Neuronal stem cell (in vitro differentiated cells): Measurements from ENCODE around the gene SLC2A6.

Experiments
- DNase-seq: peaks from one replicate; pipeline ENCODE4 v3.0.0-alpha.2; 2013; ENCODE audit warnings: low spot score
- H2AFZ ChIP-seq: one replicate; pipeline ENCODE4 v1.6.1; 2013; ENCODE audit warnings: mild to moderate bottlenecking, low read length, inconsistent platforms
- H2AK5ac ChIP-seq: 2 replicates; pipeline ENCODE4 v1.6.1; 2013; ENCODE audit warnings: low read depth, mild to moderate bottlenecking, inconsistent platforms, low read length, moderate library complexity, mixed read lengths
- H2BK120ac ChIP-seq: 2 replicates; pipeline ENCODE4 v1.6.1; 2013; ENCODE audit warnings: low read depth, mild to moderate bottlenecking, inconsistent platforms, low read length, moderate library complexity, mixed read lengths
- H2BK12ac ChIP-seq: one replicate; pipeline ENCODE4 v1.6.1; 2013; ENCODE audit warnings: low read length, inconsistent platforms
- H2BK15ac ChIP-seq: 2 replicates; pipeline ENCODE4 v1.6.1; 2013; ENCODE audit warnings: mild to moderate bottlenecking, low read length, inconsistent platforms, mixed read lengths
- H2BK5ac ChIP-seq: one replicate; pipeline ENCODE4 v1.6.1; 2013; ENCODE audit warnings: inconsistent platforms, mild to moderate bottlenecking, low read length, moderate library complexity
- H3K14ac ChIP-seq: one replicate; pipeline ENCODE4 v1.6.1; 2013; ENCODE audit warnings: low read length, inconsistent platforms
- H3K18ac ChIP-seq: 2 replicates; pipeline ENCODE4 v1.6.1; 2013; ENCODE audit warnings: low read length, inconsistent platforms
- H3K23ac ChIP-seq: 2 replicates; pipeline ENCODE4 v1.6.1; 2013; ENCODE audit warnings: low read depth, mild to moderate bottlenecking, mixed read lengths, low read length, inconsistent platforms; ENCODE audit not compliant: poor library complexity
- H3K27ac ChIP-seq: replicated peaks from 3 replicates; pipeline ENCODE4 v1.5.1; 2013; ENCODE audit warnings: low read length, inconsistent platforms
- H3K27me3 ChIP-seq, 3 experiments: 2 replicates each; pipeline ENCODE4 v1.6.1; 2013; ENCODE audit warnings: low read length in 3 of 3, mild to moderate bottlenecking in 2 of 3, inconsistent platforms in 1 of 3, low read depth in 1 of 3, mixed read lengths in 1 of 3, moderate library complexity in 1 of 3; ENCODE audit not compliant: control insufficient read depth in 3 of 3, insufficient read depth in 3 of 3
- H3K36me3 ChIP-seq, 2 donors: replicated peaks in 1 of 2; 2 replicates each; pipeline ENCODE4 v1.6.1; 2013; ENCODE audit warnings: low read length in 2 of 2; ENCODE audit not compliant: control insufficient read depth in 2 of 2, insufficient read depth in 2 of 2
- H3K4ac ChIP-seq: 2 replicates; pipeline ENCODE4 v1.6.1; 2013; ENCODE audit warnings: inconsistent platforms, mild to moderate bottlenecking, low read length, moderate library complexity
- H3K4me1 ChIP-seq, 2 donors: 1 replicate in 1 of 2; 2 replicates in 1 of 2; pipeline ENCODE4 v1.6.1; 2013; ENCODE audit warnings: low read length in 2 of 2, low read depth in 1 of 2; ENCODE audit not compliant: control insufficient read depth in 2 of 2, insufficient read depth in 1 of 2
- H3K4me2 ChIP-seq: one replicate; pipeline ENCODE4 v1.6.1; 2013; ENCODE audit warnings: mild to moderate bottlenecking, low read length, inconsistent platforms; ENCODE audit not compliant: insufficient read depth, poor library complexity, severe bottlenecking
- H3K4me3 ChIP-seq, 2 donors: 2 replicates each; pipeline ENCODE4 v1.5.1; 2013; ENCODE audit warnings: low read length in 2 of 2, mild to moderate bottlenecking in 2 of 2, inconsistent platforms in 1 of 2, moderate library complexity in 1 of 2
- H3K79me1 ChIP-seq: one replicate; pipeline ENCODE4 v1.6.1; 2013; ENCODE audit warnings: low read depth, mild to moderate bottlenecking, inconsistent platforms, low read length, moderate library complexity
- H3K9ac ChIP-seq: one replicate; pipeline ENCODE4 v1.6.1; 2013; ENCODE audit warnings: mild to moderate bottlenecking, low read depth, low read length, inconsistent platforms; ENCODE audit not compliant: poor library complexity
- H3K9me3 ChIP-seq, 2 donors: replicated peaks in 1 of 2; 2 replicates each; pipeline versions ENCODE3 to v1.6.1; 2013; ENCODE audit warnings: low read length in 2 of 2, mild to moderate bottlenecking in 2 of 2, inconsistent platforms in 1 of 2, low read depth in 1 of 2, mixed read lengths in 1 of 2, moderate library complexity in 1 of 2; ENCODE audit not compliant: control insufficient read depth in 2 of 2, insufficient read depth in 1 of 2
- H4K8ac ChIP-seq: one replicate; pipeline ENCODE4 v1.6.1; 2013; ENCODE audit warnings: low read depth, mild to moderate bottlenecking, inconsistent platforms, low read length, moderate library complexity
- H4K91ac ChIP-seq: one replicate; pipeline ENCODE4 v1.6.1; 2013; ENCODE audit warnings: low read length, low read depth, mild to moderate bottlenecking, inconsistent platforms; ENCODE audit not compliant: poor library complexity
- WGBS, 2 donors: extraction: QIAGEN DNeasy Blood & Tissue Kit; methylation state at CpG; one replicate each; pipeline ENCODE4 v1.1.7; 2013; ENCODE audit warnings: missing lambda C conversion rate in 2 of 2, mixed read lengths in 1 of 2; ENCODE audit not compliant: insufficient read length in 2 of 2, insufficient replicate concordance in 1 of 2; ENCODE audit errors: extremely low coverage in 2 of 2; 5-methylcytosine and 5-hydroxymethylcytosine counted together

The SLC2A6 gene

GRCh38 chr9:133457233-133457632 is 21.7 kb downstream of the SLC2A6 start:
- Histone ChIP-seq H3K9me3 (no peaks in the 10 kb centered on the region), H3K79me1 (peaks cover 12% of the 10 kb centered on the region), H3K18ac (peak overlapping the region; percentile 71), H2BK120ac (no peak overlapping the region), H3K27ac (no peak overlapping the region), H3K9ac (no peak overlapping the region), H3K23ac (no peak overlapping the region), H3K4me2 (no peak overlapping the region), H3K27me3 (peaks cover 0 to 2% (median 0%) of the 10 kb centered on the region in 3 experiments), H2BK15ac (no peak overlapping the region), H3K36me3 (peaks cover 0 to 2% of the 10 kb centered on the region in 2 donors), H3K4ac (no peak overlapping the region), H2BK5ac (peak overlapping the region; percentile 75), H2AFZ (no peak overlapping the region), H4K8ac (no peak overlapping the region), H4K91ac (no peak overlapping the region), H2BK12ac (no peak overlapping the region), H3K4me1 (peaks cover 10 to 18% of the 10 kb centered on the region in 2 donors), H2AK5ac (no peak overlapping the region), H3K4me3 (no peak overlapping the region), H3K14ac (no peak overlapping the region)
- no CpG with 5 or more reads among the region's 13 CpGs for WGBS, 2 donors
- no peak for DNase-seq

- peak overlapping the region; percentile 37 for H3K4ac ChIP-seq
- no peaks in the 10 kb centered on the region for H3K36me3 ChIP-seq
- peaks cover 0 to 2% (median 0%) of the 10 kb centered on the region in 3 experiments for H3K27me3 ChIP-seq
- no peak overlapping the region for H3K18ac ChIP-seq
- no peak overlapping the region for H2BK12ac ChIP-seq
- no peak overlapping the region for H3K4me2 ChIP-seq
- peak overlapping the region; percentile 43 for H4K8ac ChIP-seq
- H3K9ac ChIP-seq, result peak overlapping the region; percentile 63
- H2BK120ac ChIP-seq, result peak overlapping the region; percentile 87
- H2AFZ ChIP-seq, result no peak overlapping the region
- H2BK15ac ChIP-seq, result no peak overlapping the region
- H3K14ac ChIP-seq, result no peak overlapping the region
- H3K27ac ChIP-seq, result no peak overlapping the region
- peak overlapping the region; percentile 73 for H3K23ac ChIP-seq
- H4K91ac ChIP-seq, result no peak overlapping the region
- peak overlapping the region; percentile 75 for H2BK5ac ChIP-seq
- no peak overlapping the region for H3K4me3 ChIP-seq
- no CpG with 5 or more reads among the region's 9 CpGs for WGBS, 2 donors
- peaks cover 10 to 17% of the 10 kb centered on the region in 2 donors for H3K4me1 ChIP-seq
- peak overlapping the region; percentile 88 for H2AK5ac ChIP-seq
- no peak for DNase-seq
- H3K79me1 ChIP-seq, result peaks cover 7% of the 10 kb centered on the region
- H3K9me3 ChIP-seq, result no peaks in the 10 kb centered on the region
Observed at GRCh38 chr9:133456409-133456808, 22.5 kb downstream of the SLC2A6 start.

- Histone ChIP-seq H3K4me2 (no peak overlapping the region), H3K18ac (peak overlapping the region; percentile 57), H2AFZ (no peak overlapping the region), H3K4ac (no peak overlapping the region), H4K8ac (peak overlapping the region; percentile 43), H2BK5ac (no peak overlapping the region), H2BK15ac (no peak overlapping the region), H3K27ac (no peak overlapping the region), H3K4me1 (peaks cover 5 to 13% of the 10 kb centered on the region in 2 donors), H3K9ac (peak overlapping the region; percentile 21), H3K27me3 (peaks cover 0 to 2% (median 0%) of the 10 kb centered on the region in 3 experiments), H3K9me3 (no peaks in the 10 kb centered on the region), H2BK120ac (peak overlapping the region; percentile 87), H3K14ac (no peak overlapping the region), H3K79me1 (peaks cover 4% of the 10 kb centered on the region), H3K23ac (no peak overlapping the region), H2AK5ac (peak overlapping the region; percentile 90), H3K4me3 (no peak overlapping the region), H2BK12ac (peak overlapping the region; percentile 58), H4K91ac (no peak overlapping the region), H3K36me3 (no peaks in the 10 kb centered on the region)
- no CpG with 5 or more reads among the region's 11 CpGs for WGBS, 2 donors
- DNase-seq, result no peak
Observed at GRCh38 chr9:133455936-133456335, 23.0 kb downstream of the SLC2A6 start.

- Histone ChIP-seq H3K23ac (peak overlapping the region; percentile 43), H3K14ac (no peak overlapping the region), H3K27ac (no peak overlapping the region), H2BK120ac (no peak overlapping the region), H3K36me3 (no peaks in the 10 kb centered on the region), H3K9ac (no peak overlapping the region), H3K79me1 (no peaks in the 10 kb centered on the region), H4K8ac (peak overlapping the region; percentile 43), H2AK5ac (peak overlapping the region; percentile 37), H2BK12ac (no peak overlapping the region), H3K4me1 (peaks cover 3 to 8% of the 10 kb centered on the region in 2 donors), H3K27me3 (peaks cover 0 to 2% (median 0%) of the 10 kb centered on the region in 3 experiments), H2BK15ac (no peak overlapping the region), H2AFZ (no peak overlapping the region), H4K91ac (no peak overlapping the region), H3K18ac (peak overlapping the region; percentile 38), H3K9me3 (no peaks in the 10 kb centered on the region), H2BK5ac (no peak overlapping the region), H3K4ac (no peak overlapping the region), H3K4me2 (no peak overlapping the region), H3K4me3 (no peak overlapping the region)
- WGBS, 2 donors, result no CpG with 5 or more reads among the region's 20 CpGs
- DNase-seq, result no peak
Observed at GRCh38 chr9:133454943-133455673, 23.8 kb downstream of the SLC2A6 start.
